Esophagus muscularis mucosa (tissue), 4 donors: ENCODE measurements around the gene CNPY3. TPM values are rescaled to one million over a fixed set of nuclear protein-coding genes. Genes with fewer than 3 reads are reported as not detected.
"Not testable (repeated sequence)": the region's sequence is repeated elsewhere in the genome, so short reads cannot be mapped to it uniquely, and the experiment has no call there.

Experiments
- DNase-seq: peaks from one replicate; pipeline ENCODE4 v3.0.0-alpha.2; 2017; ENCODE audit errors: extremely low spot score
- H3K27ac ChIP-seq, 4 donors: fragments of 200-600 bp; sonication (generic); replicated peaks in 1 of 4; 1 replicate in 3 of 4; 2 replicates in 1 of 4; pipeline ENCODE4 v1.5.1; 2016 to 2019; ENCODE audit warnings: mild to moderate bottlenecking in 1 of 4
- H3K27me3 ChIP-seq, 4 donors: fragments of 200-600 bp; sonication (generic); one replicate each; pipeline versions ENCODE4 v1.5.1 to v1.6.0; 2016 to 2019
- H3K36me3 ChIP-seq, 4 donors: fragments of 200-600 bp; sonication (generic); one replicate each; pipeline ENCODE4 v1.5.1; 2016 to 2019
- H3K4me1 ChIP-seq, 4 donors: fragments of 200-600 bp; sonication (generic); one replicate each; pipeline ENCODE4 v1.5.1; 2016 to 2019
- H3K4me3 ChIP-seq, 4 donors: fragments of 200-600 bp; sonication (generic); 1 replicate in 2 of 4; 2 replicates in 2 of 4; pipeline ENCODE4 v1.5.1; 2016 to 2019; ENCODE audit warnings: mild to moderate bottlenecking in 4 of 4, moderate library complexity in 1 of 4
- H3K9me3 ChIP-seq, 4 donors: fragments of 200-600 bp; sonication (generic); 1 replicate in 3 of 4; 2 replicates in 1 of 4; pipeline ENCODE4 v1.5.1; 2016 to 2019
- EP300 ChIP-seq: sonication (generic); formaldehyde crosslinking; IDR thresholded peaks from one replicate; pipeline ENCODE4 v1.6.1; 2017; ENCODE audit warnings: antibody characterized with exemption
- POLR2A ChIP-seq: fragments of 450-650 bp; IDR thresholded peaks from one replicate; pipeline ENCODE4 v1.6.1; 2017; ENCODE audit warnings: antibody characterized with exemption, moderate library complexity, mild to moderate bottlenecking, low read depth
- POLR2AphosphoS5 ChIP-seq, 2 donors: sonication (generic); formaldehyde crosslinking; IDR thresholded peaks; one replicate each; pipeline ENCODE4 v1.6.1; 2017; ENCODE audit warnings: antibody characterized with exemption in 2 of 2
- WGBS: methylation state at CpG from one replicate; pipeline ENCODE4 v1.1.5; 2018; 5-methylcytosine and 5-hydroxymethylcytosine counted together
- intact Hi-C: fragments of 100-400 bp; cut with DNase I; formaldehyde crosslinking; loops from one replicate; pipeline ENCODE4 v1.15.1; 2023
- total RNA-seq, 4 donors: library from RNA; depleted of rRNA; stranded (reverse); fragments of >200 nt; gene quantifications; one replicate each; pipeline versions ENCODE4 v1.1.0 to v1.2.1, GENCODE V29; 2016
- TF ChIP-seq, protein P1 (sequence below), 3 experiments: fragments of 200-600 bp in 2 of 3; fragments of 450-650 bp in 1 of 3; sonication (generic) in 2 of 3; IDR thresholded peaks; one replicate each; pipeline ENCODE4 v1.5.1; 2017 to 2019; ENCODE audit warnings: antibody characterized with exemption in 3 of 3, mild to moderate bottlenecking in 2 of 3, moderate library complexity in 1 of 3

The CNPY3 gene
- total RNA-seq, result 10 to 100 TPM; 24.5 to 39.6 (median 34.3) TPM

- Histone ChIP-seq H3K27me3 (peaks cover 0 to 17% (median 0%) of the 10 kb centered on the region in 4 donors), H3K4me3 (peak within 1 kb of the TSS; percentile 66 to 87 (median 78)), H3K4me1 (peaks cover 14 to 46% (median 45%) of the 10 kb centered on the region in 4 donors), H3K27ac (peak within 1 kb of the TSS; percentile 87 to 97 (median 90)), H3K9me3 (no peaks in the 10 kb centered on the region), H3K36me3 (peaks cover 0 to 9% (median 6%) of the 10 kb centered on the region in 4 donors)
- DNase-seq, result peak; percentile 98
- WGBS, result under 1% methylated on average over 24 of the region's 63 CpGs
- intact Hi-C loops, result loop anchor here (5.0 kb wide), 1 partner anchor 58 kb away; no protein-coding TSS in a partner anchor
- no peak for TF ChIP-seq EP300
- TF ChIP-seq POLR2AphosphoS5 (IDR thresholded peaks at IDR 0.05), result peak; percentile 76 to 78
- peak; percentile 32 for TF ChIP-seq POLR2A
These were observed at the start of gene CNPY3 for GRCh38 chr6:42928986-42929820. CNPY3 (plus strand) TSS chr6:42929480; CDS start chr6:42929571, 91 bp downstream.

GRCh38 chr6:42880240-42880817 is 49.0 kb upstream of the CNPY3 start:
- H3K4me1 ChIP-seq, result peaks cover 32 to 44% (median 42%) of the 10 kb centered on the region in 4 donors
- peak overlapping the region; percentile 88 to 93 (median 91) for H3K27ac ChIP-seq
- peak overlapping the region; percentile 56 to 87 (median 70) for H3K4me3 ChIP-seq
- H3K9me3 ChIP-seq, DNase-seq, intact Hi-C loops, H3K27me3 ChIP-seq: not testable (repeated sequence)
- H3K36me3 ChIP-seq, result peaks cover 27 to 45% (median 37%) of the 10 kb centered on the region in 4 donors
- WGBS, result 25% methylated on average over 21 of the region's 25 CpGs

GRCh38 chr6:42880871-42881270 is 48.4 kb upstream of the CNPY3 start:
- Histone ChIP-seq H3K36me3 (peaks cover 32 to 51% (median 43%) of the 10 kb centered on the region in 4 donors), H3K4me3 (peak overlapping the region; percentile 56 to 87 (median 70)), H3K27ac (peak overlapping the region in 3 of 4 donors; percentile 88 to 93 (median 90)), H3K4me1 (peaks cover 32 to 44% (median 42%) of the 10 kb centered on the region in 4 donors)
- H3K27me3 ChIP-seq, DNase-seq, H3K9me3 ChIP-seq, intact Hi-C loops: not testable (repeated sequence)
- WGBS, result 98% methylated on average over 9 of the region's 12 CpGs

DNA sequence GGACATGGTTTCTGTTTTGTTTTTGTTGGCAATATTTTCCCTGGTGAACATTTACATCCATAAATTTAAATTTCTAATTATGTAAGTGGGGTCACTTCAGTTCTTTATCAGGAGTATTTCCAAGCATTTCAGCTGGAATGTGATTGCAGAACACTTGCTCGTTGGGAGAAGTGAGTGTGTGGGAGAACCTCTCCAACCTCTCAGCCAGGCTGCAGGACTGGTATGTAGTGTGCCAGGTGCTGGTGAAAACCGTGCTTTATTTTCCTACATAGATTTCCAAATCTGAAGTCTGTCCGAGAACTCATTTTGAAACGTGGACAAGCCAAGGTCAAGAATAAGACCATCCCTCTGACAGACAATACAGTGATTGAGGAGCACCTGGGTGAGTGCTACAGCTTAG is 43.6 kb upstream of the CNPY3 start:
- intact Hi-C loops, result no loop called here
- no peak for DNase-seq
- no peaks in the 10 kb centered on the region for H3K9me3 ChIP-seq
- H3K27ac ChIP-seq, result no peak overlapping the region
- peaks cover 24 to 36% (median 35%) of the 10 kb centered on the region in 4 donors for H3K4me1 ChIP-seq
- TF ChIP-seq POLR2AphosphoS5 (IDR thresholded peaks at IDR 0.05), result no peak
- TF ChIP-seq POLR2A, result no peak
- TF ChIP-seq, protein P1, sequence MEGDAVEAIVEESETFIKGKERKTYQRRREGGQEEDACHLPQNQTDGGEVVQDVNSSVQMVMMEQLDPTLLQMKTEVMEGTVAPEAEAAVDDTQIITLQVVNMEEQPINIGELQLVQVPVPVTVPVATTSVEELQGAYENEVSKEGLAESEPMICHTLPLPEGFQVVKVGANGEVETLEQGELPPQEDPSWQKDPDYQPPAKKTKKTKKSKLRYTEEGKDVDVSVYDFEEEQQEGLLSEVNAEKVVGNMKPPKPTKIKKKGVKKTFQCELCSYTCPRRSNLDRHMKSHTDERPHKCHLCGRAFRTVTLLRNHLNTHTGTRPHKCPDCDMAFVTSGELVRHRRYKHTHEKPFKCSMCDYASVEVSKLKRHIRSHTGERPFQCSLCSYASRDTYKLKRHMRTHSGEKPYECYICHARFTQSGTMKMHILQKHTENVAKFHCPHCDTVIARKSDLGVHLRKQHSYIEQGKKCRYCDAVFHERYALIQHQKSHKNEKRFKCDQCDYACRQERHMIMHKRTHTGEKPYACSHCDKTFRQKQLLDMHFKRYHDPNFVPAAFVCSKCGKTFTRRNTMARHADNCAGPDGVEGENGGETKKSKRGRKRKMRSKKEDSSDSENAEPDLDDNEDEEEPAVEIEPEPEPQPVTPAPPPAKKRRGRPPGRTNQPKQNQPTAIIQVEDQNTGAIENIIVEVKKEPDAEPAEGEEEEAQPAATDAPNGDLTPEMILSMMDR (IDR thresholded peaks at IDR 0.05), result no peak
- TF ChIP-seq EP300, result no peak
- H3K4me3 ChIP-seq, result no peak overlapping the region
- H3K27me3 ChIP-seq, result no peaks in the 10 kb centered on the region
- H3K36me3 ChIP-seq, result peaks cover 48 to 78% (median 64%) of the 10 kb centered on the region in 4 donors
- 84% methylated on average over 4 of the region's 4 CpGs for WGBS

DNA sequence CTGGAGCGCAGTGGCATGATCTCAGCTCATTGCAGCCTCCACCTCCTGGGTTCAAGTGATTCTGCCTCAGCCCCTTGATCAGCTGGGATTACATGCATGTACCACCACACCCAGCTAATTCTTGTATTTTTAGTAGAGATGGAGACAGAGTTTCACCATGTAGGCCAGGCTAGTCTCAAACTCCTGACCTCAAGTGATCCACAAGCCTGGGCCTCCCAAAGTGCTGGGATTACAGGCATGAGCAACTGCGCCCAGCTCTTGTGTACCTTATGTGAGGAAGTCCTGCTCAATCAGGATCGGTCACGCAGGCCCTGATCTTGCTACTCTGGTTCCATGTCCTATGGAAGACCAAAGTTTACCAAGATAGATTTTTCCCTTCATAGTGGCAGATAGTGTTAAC is 41.1 kb upstream of the CNPY3 start:
- H3K9me3 ChIP-seq, DNase-seq, intact Hi-C loops, H3K27ac ChIP-seq, H3K27me3 ChIP-seq, H3K4me3 ChIP-seq: not testable (repeated sequence)
- Histone ChIP-seq H3K36me3 (peaks cover 42 to 54% (median 48%) of the 10 kb centered on the region in 4 donors), H3K4me1 (peaks cover 6 to 22% (median 20%) of the 10 kb centered on the region in 4 donors)
- 89% methylated on average over 4 of the region's 4 CpGs for WGBS

- H3K36me3 ChIP-seq, result peaks cover 26 to 38% (median 32%) of the 10 kb centered on the region in 4 donors
- H3K27me3 ChIP-seq, result no peaks in the 10 kb centered on the region
- DNase-seq, result no peak
- intact Hi-C loops, result no loop called here
- peaks cover 6 to 22% (median 19%) of the 10 kb centered on the region in 4 donors for H3K4me1 ChIP-seq
- H3K27ac ChIP-seq, result peak overlapping the region; percentile 89 to 97 (median 92)
- no peaks in the 10 kb centered on the region for H3K9me3 ChIP-seq
- H3K4me3 ChIP-seq, result peak overlapping the region; percentile 72 to 100 (median 96)
- TF ChIP-seq, protein P1 (IDR thresholded peaks at IDR 0.05), result no peak
- TF ChIP-seq EP300, result no peak
- TF ChIP-seq POLR2A, result no peak
- no peak for TF ChIP-seq POLR2AphosphoS5 (IDR thresholded peaks at IDR 0.05)
- WGBS, result 52% methylated on average over 4 of the region's 4 CpGs
These were observed 39.5 kb upstream of the CNPY3 start for GRCh38 chr6:42889815-42890214.
